Measurements from ENCODE around the gene C12orf42. TPM values are rescaled to one million over a fixed set of nuclear protein-coding genes. Genes with fewer than 3 reads are reported as not detected.

Gene C12orf42
- total and polyA plus RNA-seq, 2 of the 4 experiments (the other 2 are of a cell fraction): not detected

DNA sequence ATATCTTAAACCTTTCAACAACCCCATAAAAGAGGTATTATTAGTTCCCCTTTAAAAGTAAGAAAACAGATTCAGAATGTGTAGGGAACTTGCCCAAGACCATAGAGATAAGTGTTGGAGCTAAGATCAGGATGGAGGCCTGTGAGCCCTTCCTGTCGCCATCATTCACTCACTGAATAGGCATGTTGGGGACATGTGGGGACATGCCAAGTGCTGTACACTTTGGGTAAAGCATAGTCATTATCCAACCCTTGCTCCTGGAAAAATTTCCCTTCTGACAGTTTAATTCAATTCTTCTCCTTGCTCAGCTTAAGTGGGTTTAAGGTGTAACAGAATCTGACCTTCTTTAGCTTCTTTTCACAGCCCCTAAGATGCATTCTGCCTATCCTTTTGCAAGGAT lies 28.0 kb upstream of the C12orf42 start:
- Histone ChIP-seq H2AK9ac (replicated peaks; ENCODE audit: low read depth, low read length, poor library complexity) (no peak overlapping the region), H3K9me1 (ENCODE audit: insufficient read depth, low read length) (no peaks in the 10 kb centered on the region), H3K4me3 (ENCODE audit: insufficient read depth, low read depth, low read length) (no peak overlapping the region), H3K18ac (ENCODE audit: low read depth, low read length) (no peak overlapping the region), H3K27ac (ENCODE audit: insufficient read depth, low read length) (no peak overlapping the region), H2BK20ac (ENCODE audit: low read depth, low read length) (no peak overlapping the region), H3K27me3 (ENCODE audit: control insufficient read depth, insufficient read depth, low read length) (no peaks in the 10 kb centered on the region), H3K23ac (ENCODE audit: low read depth, low read length) (no peak overlapping the region), H3K14ac (replicated peaks; ENCODE audit: low read depth, low read length) (no peak overlapping the region), H3K4me2 (ENCODE audit: low read depth, low read length) (no peak overlapping the region), H2BK120ac (ENCODE audit: low read depth, low read length) (no peak overlapping the region), H2AK5ac (ENCODE audit: low read depth, low read length) (no peak overlapping the region), H3K9ac (ENCODE audit: low read depth, low read length) (no peak overlapping the region), H3K36me3 (ENCODE audit: control insufficient read depth, insufficient read depth, low read length) (no peaks in the 10 kb centered on the region), H3K56ac (ENCODE audit: extremely low read depth, insufficient read depth, low read length) (no peak overlapping the region), H2BK5ac (ENCODE audit: low read depth, low read length, poor library complexity, severe bottlenecking) (no peak overlapping the region), H3K9me3 (ENCODE audit: control insufficient read depth, insufficient read depth, low read length) (no peaks in the 10 kb centered on the region), H2BK15ac (ENCODE audit: low read depth, low read length) (no peak overlapping the region), H4K91ac (ENCODE audit: insufficient read depth, low read depth, low read length) (no peak overlapping the region), H4K5ac (ENCODE audit: low read depth, low read length) (no peak overlapping the region), H3K79me1 (ENCODE audit: low read depth in 1 of 2, low read length in 2 of 2) (no peaks in the 10 kb centered on the region), H4K8ac (ENCODE audit: low read depth in 2 of 2, low read length in 2 of 2) (no peak overlapping the region), H4K20me1 (ENCODE audit: insufficient read depth, low read length) (no peaks in the 10 kb centered on the region), H3K4ac (ENCODE audit: low read depth, low read length) (no peak overlapping the region), H3K4me1 (ENCODE audit: control insufficient read depth, insufficient read depth, low read length) (no peaks in the 10 kb centered on the region), H2AFZ (replicated peaks; ENCODE audit: low read length, poor library complexity) (no peak overlapping the region)
- BruUV-seq (replicated peaks): no TSS peak
- ATAC-seq (ENCODE audit: low read depth) (no peak), DNase-seq (no peak)
- WGBS, 2 experiments (ENCODE audit: extremely low coverage in 2 of 2, insufficient read length in 1 of 2): no CpG with 5 or more reads among the region's 1 CpG
- in situ Hi-C loops (cut with MboI; ENCODE audit: low sequenced_read_pairs) (no loop called here), dilution Hi-C loops (cut with HindIII; ENCODE audit: low sequenced_read_pairs, unreplicated experiment) (no loop called here), intact Hi-C loops (cut with micrococcal nuclease) (no loop called here)
- CTCF ChIA-PET: interaction anchor here (1.3 to 1.7 kb wide), 2 partner anchors 24 to 575 kb away, joined by 4 to 7 read pairs; no protein-coding TSS in a partner anchor
- POLR2A ChIA-PET (ENCODE audit: unreplicated experiment): no interaction called here
- TF ChIP-seq MAFK (IDR thresholded peaks at IDR 0.05; ENCODE audit: low read depth, low read length) (no peak), CEBPB (IDR thresholded peaks at IDR 0.05; ENCODE audit: low read depth, low read length) (no peak), NFE2L2 (IDR thresholded peaks at IDR 0.05; ENCODE audit: low read depth, low read length) (no peak), BHLHE40 (IDR thresholded peaks at IDR 0.05; ENCODE audit: low read depth, low read length) (no peak), RCOR1 (IDR thresholded peaks at IDR 0.05; ENCODE audit: insufficient replicate concordance, low read length) (no peak), SMC3 (IDR thresholded peaks at IDR 0.05; ENCODE audit: low read depth, low read length) (no peak), RFX5 (IDR thresholded peaks at IDR 0.05; ENCODE audit: low read depth, low read length) (no peak), RAD21 (IDR thresholded peaks at IDR 0.05; ENCODE audit: low read length) (no peak), POLR2A (IDR thresholded peaks at IDR 0.05; ENCODE audit: low read depth, low read length) (no peak), MAZ (IDR thresholded peaks at IDR 0.05; ENCODE audit: borderline replicate concordance, low read depth, low read length) (no peak)
- TF ChIP-seq, protein P1, sequence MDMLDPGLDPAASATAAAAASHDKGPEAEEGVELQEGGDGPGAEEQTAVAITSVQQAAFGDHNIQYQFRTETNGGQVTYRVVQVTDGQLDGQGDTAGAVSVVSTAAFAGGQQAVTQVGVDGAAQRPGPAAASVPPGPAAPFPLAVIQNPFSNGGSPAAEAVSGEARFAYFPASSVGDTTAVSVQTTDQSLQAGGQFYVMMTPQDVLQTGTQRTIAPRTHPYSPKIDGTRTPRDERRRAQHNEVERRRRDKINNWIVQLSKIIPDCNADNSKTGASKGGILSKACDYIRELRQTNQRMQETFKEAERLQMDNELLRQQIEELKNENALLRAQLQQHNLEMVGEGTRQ (IDR thresholded peaks at IDR 0.05; ENCODE audit: low read depth, low read length): no peak
- TF ChIP-seq, protein P2, sequence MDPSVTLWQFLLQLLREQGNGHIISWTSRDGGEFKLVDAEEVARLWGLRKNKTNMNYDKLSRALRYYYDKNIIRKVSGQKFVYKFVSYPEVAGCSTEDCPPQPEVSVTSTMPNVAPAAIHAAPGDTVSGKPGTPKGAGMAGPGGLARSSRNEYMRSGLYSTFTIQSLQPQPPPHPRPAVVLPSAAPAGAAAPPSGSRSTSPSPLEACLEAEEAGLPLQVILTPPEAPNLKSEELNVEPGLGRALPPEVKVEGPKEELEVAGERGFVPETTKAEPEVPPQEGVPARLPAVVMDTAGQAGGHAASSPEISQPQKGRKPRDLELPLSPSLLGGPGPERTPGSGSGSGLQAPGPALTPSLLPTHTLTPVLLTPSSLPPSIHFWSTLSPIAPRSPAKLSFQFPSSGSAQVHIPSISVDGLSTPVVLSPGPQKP (IDR thresholded peaks at IDR 0.05; ENCODE audit: borderline replicate concordance, low read depth, low read length): no peak
- TF ChIP-seq, protein P3, sequence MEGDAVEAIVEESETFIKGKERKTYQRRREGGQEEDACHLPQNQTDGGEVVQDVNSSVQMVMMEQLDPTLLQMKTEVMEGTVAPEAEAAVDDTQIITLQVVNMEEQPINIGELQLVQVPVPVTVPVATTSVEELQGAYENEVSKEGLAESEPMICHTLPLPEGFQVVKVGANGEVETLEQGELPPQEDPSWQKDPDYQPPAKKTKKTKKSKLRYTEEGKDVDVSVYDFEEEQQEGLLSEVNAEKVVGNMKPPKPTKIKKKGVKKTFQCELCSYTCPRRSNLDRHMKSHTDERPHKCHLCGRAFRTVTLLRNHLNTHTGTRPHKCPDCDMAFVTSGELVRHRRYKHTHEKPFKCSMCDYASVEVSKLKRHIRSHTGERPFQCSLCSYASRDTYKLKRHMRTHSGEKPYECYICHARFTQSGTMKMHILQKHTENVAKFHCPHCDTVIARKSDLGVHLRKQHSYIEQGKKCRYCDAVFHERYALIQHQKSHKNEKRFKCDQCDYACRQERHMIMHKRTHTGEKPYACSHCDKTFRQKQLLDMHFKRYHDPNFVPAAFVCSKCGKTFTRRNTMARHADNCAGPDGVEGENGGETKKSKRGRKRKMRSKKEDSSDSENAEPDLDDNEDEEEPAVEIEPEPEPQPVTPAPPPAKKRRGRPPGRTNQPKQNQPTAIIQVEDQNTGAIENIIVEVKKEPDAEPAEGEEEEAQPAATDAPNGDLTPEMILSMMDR (conservative IDR thresholded peaks at IDR 0.05; ENCODE audit: low read depth, low read length): no peak

Data from IMR-90 (cell line).